Cerebellar cortex (tissue), 1 donor: Measurements from ENCODE around the gene C15orf40.
"Not testable (repeated sequence)": the region's sequence is repeated elsewhere in the genome, so short reads cannot be mapped to it uniquely, and the experiment has no call there.

Source experiments
- DNase-seq: peaks from one replicate; pipeline ENCODE4 v3.0.0-alpha.2; 2015; ENCODE audit warnings: low spot score

C15orf40 gene

GRCh38 chr15:82951472-82952157, 59.8 kb downstream of the C15orf40 start:
- DNase-seq: peak; percentile 40

GRCh38 chr15:82950746-82951370, 60.6 kb downstream of the C15orf40 start:
- DNase-seq: peak; percentile 25

- no peak for DNase-seq
Observed at GRCh38 chr15:82950295-82950694, 61.1 kb downstream of the C15orf40 start.

GRCh38 chr15:82946155-82946701, 65.2 kb downstream of the C15orf40 start:
- no peak for DNase-seq

GRCh38 chr15:82945326-82945725, 66.1 kb downstream of the C15orf40 start:
- no peak for DNase-seq

GRCh38 chr15:82944821-82945220, 66.6 kb downstream of the C15orf40 start:
- no peak for DNase-seq

- peak; percentile 23 for DNase-seq
Observed at GRCh38 chr15:82944056-82944455, 67.4 kb downstream of the C15orf40 start.

- no peak for DNase-seq
Observed at GRCh38 chr15:82943176-82943575, 68.3 kb downstream of the C15orf40 start.

GRCh38 chr15:82942691-82943090, 68.7 kb downstream of the C15orf40 start:
- DNase-seq: no peak

- DNase-seq: not testable (repeated sequence)
Observed at GRCh38 chr15:82939678-82940077, 71.8 kb downstream of the C15orf40 start.
